Sigmoid colon (tissue), 3 donors: ENCODE measurements around the gene ABCF2.

Experiments used
- CTCF ChIP-seq, 4 experiments: fragments of 450-650 bp in 3 of 4; fragments of 200-600 bp in 1 of 4; IDR thresholded peaks; one replicate each; pipeline ENCODE4 v1.5.1; 2016 to 2019; ENCODE audit warnings: antibody characterized with exemption in 4 of 4, mild to moderate bottlenecking in 3 of 4, moderate library complexity in 2 of 4
- POLR2A ChIP-seq, 2 donors: fragments of 450-650 bp; IDR thresholded peaks; one replicate each; pipeline ENCODE4 v1.6.1; 2016; ENCODE audit warnings: antibody characterized with exemption in 2 of 2, mild to moderate bottlenecking in 2 of 2, moderate library complexity in 2 of 2

GRCh38 chr7:151188252-151188542 is 38.8 kb downstream of the ABCF2 start:
- TF ChIP-seq CTCF (IDR thresholded peaks at IDR 0.05): no peak
- TF ChIP-seq POLR2A (IDR thresholded peaks at IDR 0.05): no peak
